Trophoblast cell (in vitro differentiated cells and primary cell): ENCODE data around the gene ZNF385C.

Source experiments
- DNase-seq, 2 donors: peaks; one replicate each; pipeline ENCODE4 v3.0.0-alpha.2; 2016
- H2AFZ ChIP-seq: 2 replicates; pipeline ENCODE4 v1.6.1; 2013; ENCODE audit warnings: low read length, moderate library complexity, mild to moderate bottlenecking; ENCODE audit not compliant: insufficient read depth, poor library complexity
- H2AK5ac ChIP-seq: 2 replicates; pipeline ENCODE4 v1.6.1; 2013; ENCODE audit warnings: mild to moderate bottlenecking, low read length
- H2BK120ac ChIP-seq: 2 replicates; pipeline ENCODE4 v1.6.1; 2013; ENCODE audit warnings: low read length, mild to moderate bottlenecking, moderate library complexity; ENCODE audit not compliant: insufficient read depth, poor library complexity
- H2BK12ac ChIP-seq: 2 replicates; pipeline ENCODE4 v1.6.1; 2013; ENCODE audit warnings: mild to moderate bottlenecking, low read length, moderate library complexity
- H2BK5ac ChIP-seq: 2 replicates; pipeline ENCODE4 v1.6.1; 2013; ENCODE audit warnings: low read length, low read depth, moderate library complexity, mild to moderate bottlenecking; ENCODE audit not compliant: poor library complexity
- H3K14ac ChIP-seq: 2 replicates; pipeline ENCODE4 v1.6.1; 2013; ENCODE audit warnings: mild to moderate bottlenecking, low read length
- H3K18ac ChIP-seq: 2 replicates; pipeline ENCODE4 v1.6.1; 2013; ENCODE audit warnings: mild to moderate bottlenecking, low read length
- H3K23ac ChIP-seq: 2 replicates; pipeline ENCODE4 v1.6.1; 2013; ENCODE audit warnings: low read length
- H3K27ac ChIP-seq: 2 replicates; pipeline ENCODE4 v1.5.1; 2013; ENCODE audit warnings: low read depth, mild to moderate bottlenecking, inconsistent platforms, low read length, moderate library complexity
- H3K27me3 ChIP-seq: 2 replicates; pipeline ENCODE4 v1.6.1; 2013; ENCODE audit warnings: inconsistent platforms, mild to moderate bottlenecking, low read length, moderate library complexity; ENCODE audit not compliant: insufficient read depth
- H3K36me3 ChIP-seq, 2 experiments: 1 replicate in 1 of 2; 2 replicates in 1 of 2; pipeline ENCODE4 v1.6.1; 2013; ENCODE audit warnings: low read length in 2 of 2, mild to moderate bottlenecking in 2 of 2, moderate library complexity in 1 of 2; ENCODE audit not compliant: insufficient read depth in 2 of 2, control insufficient read depth in 1 of 2
- H3K4ac ChIP-seq: 2 replicates; pipeline ENCODE4 v1.6.1; 2013; ENCODE audit warnings: low read depth, mild to moderate bottlenecking, low read length, moderate library complexity
- H3K4me1 ChIP-seq, 2 experiments: 1 replicate in 1 of 2; 2 replicates in 1 of 2; pipeline ENCODE4 v1.6.1; 2013; ENCODE audit warnings: low read length in 2 of 2, mild to moderate bottlenecking in 2 of 2, moderate library complexity in 1 of 2; ENCODE audit not compliant: insufficient read depth in 2 of 2, control insufficient read depth in 1 of 2
- H3K4me2 ChIP-seq: 2 replicates; pipeline ENCODE4 v1.6.1; 2013; ENCODE audit warnings: inconsistent platforms, mild to moderate bottlenecking, low read length, moderate library complexity
- H3K4me3 ChIP-seq: 2 replicates; pipeline ENCODE4 v1.5.1; 2013; ENCODE audit warnings: mild to moderate bottlenecking, low read depth, low read length, inconsistent platforms
- H3K79me1 ChIP-seq: one replicate; pipeline ENCODE4 v1.6.1; 2013; ENCODE audit warnings: low read length
- H3K79me2 ChIP-seq: 2 replicates; pipeline ENCODE4 v1.6.1; 2013; ENCODE audit warnings: low read length, mild to moderate bottlenecking; ENCODE audit not compliant: control insufficient read depth, insufficient read depth, poor library complexity
- H3K9ac ChIP-seq: 2 replicates; pipeline ENCODE4 v1.6.1; 2013; ENCODE audit warnings: mild to moderate bottlenecking, low read length
- H3K9me3 ChIP-seq: 2 replicates; pipeline ENCODE4 v1.6.1; 2013; ENCODE audit warnings: low read depth, mild to moderate bottlenecking, control low read depth, inconsistent platforms, low read length; ENCODE audit not compliant: insufficient read depth
- H4K12ac ChIP-seq: 2 replicates; pipeline ENCODE4 v1.6.1; 2013; ENCODE audit warnings: low read depth, mild to moderate bottlenecking, low read length, moderate library complexity
- H4K8ac ChIP-seq: 2 replicates; pipeline ENCODE4 v1.6.1; 2013; ENCODE audit warnings: low read depth, mild to moderate bottlenecking, low read length, moderate library complexity
- H4K91ac ChIP-seq: one replicate; pipeline ENCODE4 v1.6.1; 2013; ENCODE audit warnings: low read depth, mild to moderate bottlenecking, low read length, moderate library complexity
- WGBS: extraction: QIAGEN DNeasy Blood & Tissue Kit; methylation state at CpG from one replicate; pipeline ENCODE4 v1.1.7; 2013; ENCODE audit warnings: missing lambda C conversion rate; ENCODE audit not compliant: insufficient read length, insufficient coverage; ENCODE audit errors: extremely low coverage; 5-methylcytosine and 5-hydroxymethylcytosine counted together

ZNF385C gene

DNA sequence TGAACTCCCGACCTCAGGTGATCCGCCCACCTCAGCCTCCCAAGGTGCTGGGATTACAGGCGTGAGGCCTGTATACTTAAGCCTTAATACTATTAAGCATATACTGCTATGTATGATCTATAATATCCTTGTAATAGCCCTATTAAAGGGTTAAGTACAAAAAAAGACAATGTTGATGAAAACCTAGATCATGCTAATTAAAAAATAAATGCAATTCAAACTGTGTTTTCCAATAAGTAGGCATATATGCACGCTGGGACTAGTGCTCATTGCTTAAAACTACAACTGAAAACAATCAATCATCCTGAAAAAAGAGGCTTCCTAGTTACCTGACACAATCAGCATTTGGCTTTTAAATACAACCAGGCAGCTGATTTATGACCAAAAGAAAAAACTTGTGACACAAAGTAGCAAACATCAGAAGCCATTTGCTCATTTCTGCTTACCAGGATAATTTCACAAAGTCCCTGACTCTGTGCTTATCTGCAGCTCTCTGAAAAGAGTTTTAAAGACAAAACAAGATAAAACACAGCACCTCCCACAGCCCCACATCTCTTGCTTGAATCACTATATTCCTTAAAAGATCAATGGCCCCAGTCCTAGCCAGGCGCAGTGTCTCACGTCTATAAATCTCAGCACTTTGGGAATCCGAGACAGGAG is 11.1 kb downstream of the ZNF385C start:
- WGBS, result no CpG with 5 or more reads among the region's 7 CpGs
- Histone ChIP-seq H3K79me1 (no peaks in the 10 kb centered on the region), H3K27ac (no peak overlapping the region), H2AFZ (no peak overlapping the region), H2AK5ac (no peak overlapping the region), H4K8ac (no peak overlapping the region), H2BK120ac (no peak overlapping the region), H4K91ac (no peak overlapping the region), H2BK5ac (no peak overlapping the region), H3K9ac (no peak overlapping the region), H3K4ac (no peak overlapping the region), H3K4me2 (no peak overlapping the region), H3K9me3 (peaks cover 2% of the 10 kb centered on the region), H3K23ac (no peak overlapping the region), H3K14ac (no peak overlapping the region), H2BK12ac (no peak overlapping the region), H3K4me1 (no peaks in the 10 kb centered on the region), H3K4me3 (no peak overlapping the region), H3K36me3 (no peaks in the 10 kb centered on the region), H3K79me2 (no peaks in the 10 kb centered on the region), H4K12ac (no peak overlapping the region), H3K27me3 (no peaks in the 10 kb centered on the region), H3K18ac (no peak overlapping the region)
- DNase-seq, result no peak

DNA sequence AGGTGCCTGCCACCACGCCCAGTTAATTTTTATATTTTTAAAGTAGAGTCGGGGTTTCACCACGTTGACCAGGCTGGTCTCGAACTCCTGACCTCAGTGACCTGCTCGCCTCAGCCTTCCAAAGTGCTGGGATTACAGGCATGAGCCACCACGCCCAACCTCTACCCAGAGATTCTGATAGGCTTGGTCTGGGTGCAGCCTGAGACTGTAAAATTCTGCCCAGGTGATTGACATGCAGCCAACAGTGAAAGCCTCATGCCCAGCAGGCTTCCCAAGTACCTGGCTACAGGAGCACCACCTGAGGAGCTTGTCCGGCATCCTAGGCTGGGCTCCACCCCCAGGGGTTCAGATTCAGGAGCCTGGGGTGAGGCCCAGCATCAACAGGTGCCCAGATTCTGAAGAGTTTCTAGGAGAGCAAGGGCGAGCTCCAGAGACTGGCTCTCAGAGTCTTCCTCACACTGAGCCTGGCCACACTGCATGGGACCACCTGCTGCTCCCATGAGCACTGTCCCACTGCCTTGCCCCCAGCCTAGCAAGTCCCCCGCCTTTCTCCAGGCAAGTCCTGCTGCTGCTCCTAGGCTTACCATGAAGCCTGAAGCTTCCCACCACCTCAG is 16.6 kb downstream of the ZNF385C start:
- no peak overlapping the region for H4K12ac ChIP-seq
- WGBS, result no CpG with 5 or more reads among the region's 9 CpGs
- no peak overlapping the region for H3K4me3 ChIP-seq
- no peaks in the 10 kb centered on the region for H3K79me1 ChIP-seq
- no peaks in the 10 kb centered on the region for H3K27me3 ChIP-seq
- no peak overlapping the region for H3K27ac ChIP-seq
- H3K79me2 ChIP-seq, result no peaks in the 10 kb centered on the region
- no peak overlapping the region for H3K4ac ChIP-seq
- no peak overlapping the region for H2BK5ac ChIP-seq
- H3K14ac ChIP-seq, result no peak overlapping the region
- H3K36me3 ChIP-seq, result no peaks in the 10 kb centered on the region
- no peak overlapping the region for H3K18ac ChIP-seq
- H2BK12ac ChIP-seq, result no peak overlapping the region
- H2AK5ac ChIP-seq, result no peak overlapping the region
- no peak overlapping the region for H2BK120ac ChIP-seq
- H3K9me3 ChIP-seq, result no peaks in the 10 kb centered on the region
- no peaks in the 10 kb centered on the region for H3K4me1 ChIP-seq
- H3K23ac ChIP-seq, result no peak overlapping the region
- no peak overlapping the region for H3K4me2 ChIP-seq
- no peak overlapping the region for H3K9ac ChIP-seq
- H4K91ac ChIP-seq, result no peak overlapping the region
- DNase-seq, result no peak
- no peak overlapping the region for H2AFZ ChIP-seq
- no peak overlapping the region for H4K8ac ChIP-seq

DNA sequence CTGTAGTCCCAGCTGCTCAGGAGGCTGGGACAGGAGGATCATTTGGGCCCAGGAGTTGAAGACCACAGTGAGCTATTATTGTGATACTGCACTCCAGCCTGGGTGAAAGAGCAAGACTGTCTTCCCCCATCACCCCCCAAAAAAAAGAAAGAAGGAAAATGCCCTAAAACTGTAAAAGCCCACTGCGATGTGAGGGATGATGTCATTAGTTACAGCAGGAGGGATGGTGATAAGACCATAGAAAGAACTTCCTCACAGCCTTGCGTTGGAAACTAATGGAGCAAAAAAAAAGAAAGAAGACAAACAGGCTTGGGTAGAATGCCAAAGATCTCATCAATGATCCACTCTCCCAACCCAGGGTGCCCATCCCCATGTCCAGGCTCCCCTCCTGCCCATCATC is 18.7 kb downstream of the ZNF385C start:
- no CpG with 5 or more reads among the region's 2 CpGs for WGBS
- Histone ChIP-seq H3K79me2 (no peaks in the 10 kb centered on the region), H2BK12ac (no peak overlapping the region), H3K27me3 (no peaks in the 10 kb centered on the region), H4K8ac (no peak overlapping the region), H3K79me1 (no peaks in the 10 kb centered on the region), H3K23ac (no peak overlapping the region), H2BK120ac (no peak overlapping the region), H3K9me3 (no peaks in the 10 kb centered on the region), H3K18ac (no peak overlapping the region), H4K12ac (no peak overlapping the region), H2AFZ (no peak overlapping the region), H4K91ac (no peak overlapping the region), H2AK5ac (no peak overlapping the region), H2BK5ac (no peak overlapping the region), H3K9ac (no peak overlapping the region), H3K14ac (no peak overlapping the region), H3K4me2 (no peak overlapping the region), H3K4me1 (no peaks in the 10 kb centered on the region), H3K4ac (no peak overlapping the region), H3K36me3 (no peaks in the 10 kb centered on the region), H3K4me3 (no peak overlapping the region), H3K27ac (no peak overlapping the region)
- DNase-seq, result no peak

DNA sequence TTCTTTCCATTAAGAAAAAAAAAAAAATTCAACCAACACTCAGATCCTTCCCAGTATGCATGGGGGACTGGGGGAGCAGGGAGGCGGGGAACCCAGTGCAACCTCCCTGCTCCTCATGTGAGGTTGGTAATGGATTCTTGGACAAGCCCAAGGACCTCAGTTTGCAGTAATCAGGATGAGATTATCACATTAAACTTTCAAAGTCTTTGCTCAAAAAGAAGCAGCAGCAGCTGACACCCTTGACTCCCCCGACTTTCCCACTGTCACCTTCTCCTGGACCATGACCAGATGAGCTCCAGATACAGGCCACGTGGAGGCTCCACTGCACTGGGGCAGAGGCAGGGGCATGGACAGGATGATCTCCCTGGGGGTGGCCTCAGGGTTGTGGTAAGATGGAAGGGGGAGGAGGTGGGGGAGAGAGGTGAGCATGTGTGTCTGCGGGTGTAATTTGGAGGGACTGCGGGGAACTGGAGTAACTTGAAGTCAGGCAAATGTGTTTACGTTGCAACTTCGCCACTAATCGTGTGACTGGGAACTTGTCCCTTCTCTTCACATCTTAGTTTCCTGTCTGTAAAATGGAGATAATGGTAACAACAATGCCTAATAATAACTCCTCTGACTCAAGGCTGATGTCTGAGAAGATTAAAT is 19.8 kb downstream of the ZNF385C start:
- Histone ChIP-seq H2AFZ (no peak overlapping the region), H3K14ac (no peak overlapping the region), H2BK120ac (no peak overlapping the region), H3K36me3 (no peaks in the 10 kb centered on the region), H3K9me3 (no peaks in the 10 kb centered on the region), H4K8ac (no peak overlapping the region), H4K12ac (no peak overlapping the region), H2BK5ac (no peak overlapping the region), H4K91ac (no peak overlapping the region), H3K4me1 (no peaks in the 10 kb centered on the region), H3K4me2 (no peak overlapping the region), H3K4me3 (no peak overlapping the region), H3K27ac (no peak overlapping the region), H3K79me1 (no peaks in the 10 kb centered on the region), H3K79me2 (no peaks in the 10 kb centered on the region), H3K4ac (no peak overlapping the region), H3K18ac (no peak overlapping the region), H3K27me3 (peaks cover 3% of the 10 kb centered on the region), H3K23ac (no peak overlapping the region), H3K9ac (no peak overlapping the region), H2BK12ac (no peak overlapping the region), H2AK5ac (no peak overlapping the region)
- no CpG with 5 or more reads among the region's 8 CpGs for WGBS
- peak in 1 of 2 donors; percentile 37 for DNase-seq
